CD4-positive, CD25-positive, alpha-beta regulatory T cell (primary cell): ENCODE data around the gene GPC5. TPM values are rescaled to one million over a fixed set of nuclear protein-coding genes. Genes with fewer than 3 reads are reported as not detected.

ENCODE experiments used
- ATAC-seq, 2 donors: fragments of 150-1000 bp; cut with Tn5 transposase; one replicate each; pipeline ENCODE4 v1.10.0; 2021; ENCODE audit warnings: low read depth in 2 of 2, moderate number of reproducible peaks in 2 of 2, moderate library complexity in 1 of 2
- DNase-seq, 3 donors: peaks; one replicate each; pipeline versions ENCODE4 v3.0.0 to v3.0.0-alpha.2; 2012 to 2022; ENCODE audit warnings: mixed read lengths in 1 of 3
- H3K27ac ChIP-seq: one replicate; pipeline ENCODE4 v1.7.0; 2013; ENCODE audit warnings: mild to moderate bottlenecking, low read length; ENCODE audit not compliant: insufficient read depth, poor library complexity, severe bottlenecking
- H3K27me3 ChIP-seq: one replicate; pipeline ENCODE4 v1.7.0; 2013; ENCODE audit warnings: low read length; ENCODE audit not compliant: control insufficient read depth, insufficient read depth
- H3K36me3 ChIP-seq: one replicate; pipeline ENCODE4 v1.7.0; 2013; ENCODE audit warnings: mild to moderate bottlenecking, low read length, moderate library complexity; ENCODE audit not compliant: control insufficient read depth, insufficient read depth
- H3K4me1 ChIP-seq: 2 replicates; pipeline ENCODE4 v1.7.0; 2013; ENCODE audit warnings: mild to moderate bottlenecking, low read length; ENCODE audit not compliant: insufficient read depth, control insufficient read depth, poor library complexity, severe bottlenecking
- H3K4me3 ChIP-seq: one replicate; pipeline ENCODE4 v1.7.0; 2013; ENCODE audit warnings: low read depth, mild to moderate bottlenecking, low read length, moderate library complexity
- H3K9me3 ChIP-seq, 2 experiments: 1 replicate in 1 of 2; 2 replicates in 1 of 2; pipeline ENCODE4 v1.7.0; 2013; ENCODE audit warnings: low read length in 2 of 2, mild to moderate bottlenecking in 1 of 2, moderate library complexity in 1 of 2; ENCODE audit not compliant: control insufficient read depth in 2 of 2
- H3K27ac Mint-ChIP-seq, 3 donors: one replicate each; pipeline ENCODE4 v1.8.0; 2020 to 2022; ENCODE audit warnings: mild to moderate bottlenecking in 3 of 3, mixed read lengths in 3 of 3, moderate library complexity in 2 of 3
- H3K27me3 Mint-ChIP-seq: one replicate; pipeline ENCODE4 v1.8.0; 2022; ENCODE audit warnings: mild to moderate bottlenecking, mixed read lengths
- H3K36me3 Mint-ChIP-seq: one replicate; pipeline ENCODE4 v1.8.0; 2020; ENCODE audit warnings: mixed read lengths
- H3K4me1 Mint-ChIP-seq, 4 donors: one replicate each; pipeline ENCODE4 v1.8.0; 2020 to 2022; ENCODE audit warnings: mixed read lengths in 4 of 4, mild to moderate bottlenecking in 1 of 4
- H3K4me3 Mint-ChIP-seq, 4 donors: one replicate each; pipeline ENCODE4 v1.8.0; 2020 to 2022; ENCODE audit warnings: mild to moderate bottlenecking in 4 of 4, mixed read lengths in 4 of 4, moderate library complexity in 3 of 4
- H3K9me3 Mint-ChIP-seq, 7 donors: one replicate each; pipeline ENCODE4 v1.8.0; 2020 to 2022; ENCODE audit warnings: mixed read lengths in 7 of 7, mild to moderate bottlenecking in 3 of 7, moderate library complexity in 2 of 7
- polyA plus RNA-seq, 4 donors: library from polyadenylated mRNA; unstranded; fragments of 300-500 nt; fragmentation: Illumina TruSeq; gene quantifications; one replicate each; pipeline ENCODE4 v1.2.3, GENCODE V29; 2021
- total RNA-seq: library from RNA; stranded (reverse); gene quantifications from one replicate; pipeline ENCODE4 v1.2.3, GENCODE V29; 2022

The GPC5 gene
- total and polyA plus RNA-seq, 5 donors from 2014 or later = 0.29 to 0.81 (median 0.59) TPM; not detected in 2

- Mint-ChIP-seq H3K27ac (no peak overlapping the region), H3K27me3 (no peaks in the 10 kb centered on the region), H3K36me3 (no peaks in the 10 kb centered on the region), H3K4me1 (no peaks in the 10 kb centered on the region), H3K9me3 (peaks cover 0 to 4% (median 3%) of the 10 kb centered on the region in 7 donors), H3K4me3 (no peak overlapping the region)
- DNase-seq = no peak
- ATAC-seq = no peak
- Histone ChIP-seq H3K4me3 (no peak overlapping the region), H3K27me3 (no peaks in the 10 kb centered on the region), H3K27ac (no peak overlapping the region), H3K4me1 (no peaks in the 10 kb centered on the region), H3K36me3 (no peaks in the 10 kb centered on the region), H3K9me3 (no peaks in the 10 kb centered on the region)
These were observed 988.8 kb downstream of the GPC5 start for GRCh38 chr13:92387245-92387644.

GRCh38 chr13:92390217-92390616 is 991.8 kb downstream of the GPC5 start:
- H3K36me3 Mint-ChIP-seq = no peaks in the 10 kb centered on the region

GRCh38 chr13:92403606-92404005 is 1005.2 kb downstream of the GPC5 start:
- Mint-ChIP-seq H3K4me1 (no peaks in the 10 kb centered on the region), H3K27me3 (no peaks in the 10 kb centered on the region), H3K27ac (no peak overlapping the region), H3K4me3 (no peak overlapping the region), H3K36me3 (no peaks in the 10 kb centered on the region), H3K9me3 (peaks cover 0 to 11% (median 6%) of the 10 kb centered on the region in 7 donors)
- no peaks in the 10 kb centered on the region for H3K9me3 ChIP-seq
- H3K36me3 ChIP-seq = no peaks in the 10 kb centered on the region
- H3K27me3 ChIP-seq = no peaks in the 10 kb centered on the region
- no peak overlapping the region for H3K4me3 ChIP-seq
- no peak overlapping the region for H3K27ac ChIP-seq
- DNase-seq = no peak
- H3K4me1 ChIP-seq = no peaks in the 10 kb centered on the region
- ATAC-seq = no peak

More at GRCh38 chr13:92390217-92390616, 991.8 kb downstream of the GPC5 start:
- H3K4me3 Mint-ChIP-seq = no peak overlapping the region
- Histone ChIP-seq H3K4me3 (no peak overlapping the region), H3K9me3 (no peaks in the 10 kb centered on the region), H3K4me1 (no peaks in the 10 kb centered on the region), H3K27ac (no peak overlapping the region), H3K36me3 (no peaks in the 10 kb centered on the region), H3K27me3 (no peaks in the 10 kb centered on the region)
- H3K9me3 Mint-ChIP-seq = peaks cover 0 to 4% (median 1%) of the 10 kb centered on the region in 7 donors
- no peaks in the 10 kb centered on the region for H3K4me1 Mint-ChIP-seq
- DNase-seq (no peak), ATAC-seq (no peak)
- no peaks in the 10 kb centered on the region for H3K27me3 Mint-ChIP-seq
- no peak overlapping the region for H3K27ac Mint-ChIP-seq

- Mint-ChIP-seq H3K27ac (no peak overlapping the region), H3K9me3 (peaks cover 0 to 5% (median 0%) of the 10 kb centered on the region in 7 donors), H3K4me1 (no peaks in the 10 kb centered on the region)
These were observed 1009.4 kb downstream of the GPC5 start for GRCh38 chr13:92407858-92408257.

GRCh38 chr13:92412481-92412880 is 1014.1 kb downstream of the GPC5 start:
- no peaks in the 10 kb centered on the region for H3K36me3 ChIP-seq
- ATAC-seq (no peak), DNase-seq (no peak)
- no peaks in the 10 kb centered on the region for H3K9me3 ChIP-seq
- H3K27me3 Mint-ChIP-seq = no peaks in the 10 kb centered on the region
- H3K9me3 Mint-ChIP-seq = peaks cover 0 to 8% (median 6%) of the 10 kb centered on the region in 7 donors
- H3K4me3 Mint-ChIP-seq = no peak overlapping the region
- no peak overlapping the region for H3K4me3 ChIP-seq
- no peaks in the 10 kb centered on the region for H3K36me3 Mint-ChIP-seq
- no peak overlapping the region for H3K27ac ChIP-seq
- H3K4me1 ChIP-seq = no peaks in the 10 kb centered on the region
- H3K4me1 Mint-ChIP-seq = no peaks in the 10 kb centered on the region
- no peaks in the 10 kb centered on the region for H3K27me3 ChIP-seq
- no peak overlapping the region for H3K27ac Mint-ChIP-seq

More at GRCh38 chr13:92407858-92408257, 1009.4 kb downstream of the GPC5 start:
- Histone ChIP-seq H3K36me3 (no peaks in the 10 kb centered on the region), H3K9me3 (no peaks in the 10 kb centered on the region), H3K4me3 (no peak overlapping the region), H3K27ac (no peak overlapping the region), H3K27me3 (no peaks in the 10 kb centered on the region), H3K4me1 (no peaks in the 10 kb centered on the region)
- H3K27me3 Mint-ChIP-seq = no peaks in the 10 kb centered on the region
- H3K36me3 Mint-ChIP-seq = no peaks in the 10 kb centered on the region
- DNase-seq = no peak
- ATAC-seq = no peak
- no peak overlapping the region for H3K4me3 Mint-ChIP-seq

GRCh38 chr13:92412996-92413395 is 1014.6 kb downstream of the GPC5 start:
- Mint-ChIP-seq H3K9me3 (peaks cover 0 to 8% (median 6%) of the 10 kb centered on the region in 7 donors), H3K27me3 (no peaks in the 10 kb centered on the region), H3K4me1 (no peaks in the 10 kb centered on the region), H3K36me3 (no peaks in the 10 kb centered on the region), H3K27ac (no peak overlapping the region), H3K4me3 (no peak overlapping the region)
- Histone ChIP-seq H3K4me3 (no peak overlapping the region), H3K4me1 (no peaks in the 10 kb centered on the region), H3K36me3 (no peaks in the 10 kb centered on the region), H3K9me3 (no peaks in the 10 kb centered on the region), H3K27ac (no peak overlapping the region), H3K27me3 (no peaks in the 10 kb centered on the region)
- no peak for ATAC-seq
- no peak for DNase-seq

- DNase-seq = no peak
- no peak overlapping the region for H3K27ac Mint-ChIP-seq
- H3K9me3 ChIP-seq = no peaks in the 10 kb centered on the region
- no peaks in the 10 kb centered on the region for H3K27me3 ChIP-seq
- no peaks in the 10 kb centered on the region for H3K36me3 Mint-ChIP-seq
- H3K4me3 Mint-ChIP-seq = no peak overlapping the region
- no peak for ATAC-seq
- no peak overlapping the region for H3K27ac ChIP-seq
- no peaks in the 10 kb centered on the region for H3K4me1 Mint-ChIP-seq
- no peak overlapping the region for H3K4me3 ChIP-seq
- H3K36me3 ChIP-seq = no peaks in the 10 kb centered on the region
- H3K27me3 Mint-ChIP-seq = no peaks in the 10 kb centered on the region
- no peaks in the 10 kb centered on the region for H3K4me1 ChIP-seq
- H3K9me3 Mint-ChIP-seq = peaks cover 0 to 8% (median 5%) of the 10 kb centered on the region in 7 donors
These were observed 1015.0 kb downstream of the GPC5 start for GRCh38 chr13:92413452-92413851.

GRCh38 chr13:92414851-92415250 is 1016.4 kb downstream of the GPC5 start:
- H3K27ac ChIP-seq = no peak overlapping the region
- no peaks in the 10 kb centered on the region for H3K4me1 Mint-ChIP-seq

More at GRCh38 chr13:92414851-92415250, 1016.4 kb downstream of the GPC5 start:
- no peak overlapping the region for H3K27ac Mint-ChIP-seq
- H3K36me3 ChIP-seq = no peaks in the 10 kb centered on the region
- H3K36me3 Mint-ChIP-seq = no peaks in the 10 kb centered on the region
- no peak overlapping the region for H3K4me3 Mint-ChIP-seq
- no peaks in the 10 kb centered on the region for H3K27me3 ChIP-seq
- H3K27me3 Mint-ChIP-seq = no peaks in the 10 kb centered on the region
- no peak overlapping the region for H3K4me3 ChIP-seq
- peaks cover 0 to 9% (median 5%) of the 10 kb centered on the region in 7 donors for H3K9me3 Mint-ChIP-seq
- DNase-seq = no peak
- no peak for ATAC-seq
- H3K9me3 ChIP-seq = no peaks in the 10 kb centered on the region
- no peaks in the 10 kb centered on the region for H3K4me1 ChIP-seq
